Testis (tissue), 2 donors: ENCODE results near the gene RASSF8.

ENCODE experiments used
- POLR2A ChIP-seq: fragments of 450-650 bp; IDR thresholded peaks from one replicate; pipeline ENCODE4 v1.6.1; 2017; ENCODE audit warnings: antibody characterized with exemption, mild to moderate bottlenecking, moderate library complexity
- TF ChIP-seq, protein P1 (sequence below), 3 experiments: fragments of 450-650 bp in 2 of 3; fragments of 200-600 bp in 1 of 3; sonication (generic) in 1 of 3; IDR thresholded peaks; one replicate each; pipeline ENCODE4 v1.5.1; 2016 to 2019; ENCODE audit warnings: antibody characterized with exemption in 3 of 3, mild to moderate bottlenecking in 2 of 3, moderate library complexity in 1 of 3

- TF ChIP-seq, protein P1, sequence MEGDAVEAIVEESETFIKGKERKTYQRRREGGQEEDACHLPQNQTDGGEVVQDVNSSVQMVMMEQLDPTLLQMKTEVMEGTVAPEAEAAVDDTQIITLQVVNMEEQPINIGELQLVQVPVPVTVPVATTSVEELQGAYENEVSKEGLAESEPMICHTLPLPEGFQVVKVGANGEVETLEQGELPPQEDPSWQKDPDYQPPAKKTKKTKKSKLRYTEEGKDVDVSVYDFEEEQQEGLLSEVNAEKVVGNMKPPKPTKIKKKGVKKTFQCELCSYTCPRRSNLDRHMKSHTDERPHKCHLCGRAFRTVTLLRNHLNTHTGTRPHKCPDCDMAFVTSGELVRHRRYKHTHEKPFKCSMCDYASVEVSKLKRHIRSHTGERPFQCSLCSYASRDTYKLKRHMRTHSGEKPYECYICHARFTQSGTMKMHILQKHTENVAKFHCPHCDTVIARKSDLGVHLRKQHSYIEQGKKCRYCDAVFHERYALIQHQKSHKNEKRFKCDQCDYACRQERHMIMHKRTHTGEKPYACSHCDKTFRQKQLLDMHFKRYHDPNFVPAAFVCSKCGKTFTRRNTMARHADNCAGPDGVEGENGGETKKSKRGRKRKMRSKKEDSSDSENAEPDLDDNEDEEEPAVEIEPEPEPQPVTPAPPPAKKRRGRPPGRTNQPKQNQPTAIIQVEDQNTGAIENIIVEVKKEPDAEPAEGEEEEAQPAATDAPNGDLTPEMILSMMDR (IDR thresholded peaks at IDR 0.05) = no peak
- TF ChIP-seq POLR2A = no peak
These were observed 30.0 kb downstream of the RASSF8 start for GRCh38 chr12:25988505-25988904.
